Measurements from ENCODE around the gene SNX32.

Gene SNX32

DNA sequence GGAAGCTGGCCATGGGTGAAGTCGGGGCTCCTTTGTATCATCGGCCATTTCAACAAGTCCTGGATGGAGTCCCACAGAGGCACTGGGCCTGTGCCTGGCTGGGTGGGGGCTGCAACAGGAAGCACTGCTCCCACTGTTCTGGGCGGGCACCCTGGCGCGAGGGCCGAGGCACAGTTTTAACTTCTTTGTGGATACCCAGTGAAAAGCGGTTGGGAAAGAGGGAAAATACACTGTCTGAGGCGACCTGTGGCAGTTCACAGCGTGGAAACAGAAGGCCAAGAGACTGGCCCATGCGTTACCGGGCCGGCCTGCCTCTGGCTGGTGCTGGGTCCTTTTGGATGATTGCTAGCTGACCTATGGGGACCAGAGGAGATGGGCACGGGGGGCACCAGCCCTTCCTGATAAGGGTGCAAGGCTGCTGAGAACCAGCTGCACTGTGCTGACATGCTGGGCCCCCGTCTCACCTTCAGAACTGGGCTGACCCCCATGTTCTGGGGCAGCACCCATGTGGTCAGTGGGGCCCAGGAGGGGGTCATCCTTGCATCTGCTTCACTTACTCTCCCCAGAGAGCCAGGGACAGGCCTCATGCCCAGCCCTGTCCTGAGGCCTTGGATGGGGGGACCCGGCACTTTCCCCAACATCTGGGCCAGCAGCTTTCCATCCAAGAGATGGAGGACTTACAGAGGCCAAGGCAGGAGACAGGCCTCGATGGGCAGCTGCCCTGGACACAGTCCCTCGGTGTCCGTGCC, 42.7 kb upstream of the SNX32 start:
- H3K4me3 ChIP-seq (ENCODE audit: low read depth in 1 of 2, low read length in 2 of 2): no peak overlapping the region
- peaks cover 19% of the 10 kb centered on the region for H3K27me3 ChIP-seq (ENCODE audit: low read depth, low read length)
- H3K9me3 ChIP-seq (ENCODE audit: control insufficient read depth in 1 of 2, low read length in 2 of 2): no peaks in the 10 kb centered on the region
- H3K4me1 ChIP-seq (ENCODE audit: control insufficient read depth in 1 of 2, insufficient read depth in 2 of 2, low read length in 2 of 2): peaks cover 0 to 18% of the 10 kb centered on the region in 2 donors
- H3K36me3 ChIP-seq (ENCODE audit: control insufficient read depth in 1 of 2, insufficient read depth in 2 of 2, low read length in 2 of 2): no peaks in the 10 kb centered on the region
- H3K27ac ChIP-seq (ENCODE audit: low read length): no peak overlapping the region

DNA sequence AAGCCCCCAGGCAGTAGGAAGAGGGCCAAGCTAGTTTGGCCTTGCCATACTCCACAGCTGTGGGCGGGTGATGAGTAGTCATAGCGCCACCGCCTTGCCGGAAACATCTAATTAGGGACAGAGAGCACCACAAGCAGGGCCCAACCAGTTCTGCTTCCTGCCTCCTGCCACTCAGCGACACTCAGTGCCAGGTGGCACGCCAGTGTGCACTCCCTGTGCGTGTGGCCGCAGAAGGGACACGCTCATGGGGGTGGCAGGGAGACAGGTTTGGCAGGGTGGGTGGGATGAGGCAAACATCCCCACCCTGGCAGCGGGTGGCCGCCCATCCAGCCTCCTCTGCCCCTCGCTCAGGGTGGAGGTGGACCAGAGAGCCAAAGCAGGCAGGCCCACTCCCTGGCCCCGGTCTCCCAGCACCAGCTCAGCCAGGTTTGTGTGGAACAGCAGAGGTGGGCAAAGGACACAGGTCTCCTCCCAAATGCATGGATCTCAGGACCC, 42.0 kb upstream of the SNX32 start:
- Histone ChIP-seq H3K9me3 (ENCODE audit: control insufficient read depth in 1 of 2, low read length in 2 of 2) (no peaks in the 10 kb centered on the region), H3K4me3 (ENCODE audit: low read depth in 1 of 2, low read length in 2 of 2) (no peak overlapping the region), H3K27ac (ENCODE audit: low read length) (no peak overlapping the region), H3K4me1 (ENCODE audit: control insufficient read depth in 1 of 2, insufficient read depth in 2 of 2, low read length in 2 of 2) (peaks cover 0 to 13% of the 10 kb centered on the region in 2 donors), H3K36me3 (ENCODE audit: control insufficient read depth in 1 of 2, insufficient read depth in 2 of 2, low read length in 2 of 2) (no peaks in the 10 kb centered on the region), H3K27me3 (ENCODE audit: low read depth, low read length) (peaks cover 16% of the 10 kb centered on the region)

DNA sequence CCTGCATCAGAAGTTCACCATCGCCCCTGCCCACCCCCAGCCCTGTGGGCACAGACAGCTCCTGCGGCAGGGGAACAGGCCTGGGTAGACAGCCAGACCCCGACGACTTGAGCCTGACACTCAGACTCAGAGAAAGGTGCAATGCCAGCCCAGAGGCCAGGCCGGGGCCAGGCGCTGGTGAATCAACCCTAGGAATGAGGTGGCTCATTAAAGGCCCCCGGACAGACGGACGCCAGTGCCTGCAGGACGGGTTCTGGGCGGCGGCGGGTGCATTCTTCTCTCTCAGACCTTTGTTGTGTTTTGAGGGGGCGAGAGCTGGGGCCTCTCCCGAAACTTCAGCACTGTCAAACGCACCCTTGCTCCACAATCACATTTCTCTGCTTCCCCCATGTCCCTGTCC, 41.3 kb upstream of the SNX32 start:
- Histone ChIP-seq H3K4me1 (ENCODE audit: control insufficient read depth in 1 of 2, insufficient read depth in 2 of 2, low read length in 2 of 2) (peaks cover 0 to 10% of the 10 kb centered on the region in 2 donors), H3K9me3 (ENCODE audit: control insufficient read depth in 1 of 2, low read length in 2 of 2) (no peaks in the 10 kb centered on the region), H3K27ac (ENCODE audit: low read length) (no peak overlapping the region), H3K4me3 (ENCODE audit: low read depth in 1 of 2, low read length in 2 of 2) (no peak overlapping the region), H3K36me3 (ENCODE audit: control insufficient read depth in 1 of 2, insufficient read depth in 2 of 2, low read length in 2 of 2) (no peaks in the 10 kb centered on the region), H3K27me3 (ENCODE audit: low read depth, low read length) (peaks cover 16% of the 10 kb centered on the region)

DNA sequence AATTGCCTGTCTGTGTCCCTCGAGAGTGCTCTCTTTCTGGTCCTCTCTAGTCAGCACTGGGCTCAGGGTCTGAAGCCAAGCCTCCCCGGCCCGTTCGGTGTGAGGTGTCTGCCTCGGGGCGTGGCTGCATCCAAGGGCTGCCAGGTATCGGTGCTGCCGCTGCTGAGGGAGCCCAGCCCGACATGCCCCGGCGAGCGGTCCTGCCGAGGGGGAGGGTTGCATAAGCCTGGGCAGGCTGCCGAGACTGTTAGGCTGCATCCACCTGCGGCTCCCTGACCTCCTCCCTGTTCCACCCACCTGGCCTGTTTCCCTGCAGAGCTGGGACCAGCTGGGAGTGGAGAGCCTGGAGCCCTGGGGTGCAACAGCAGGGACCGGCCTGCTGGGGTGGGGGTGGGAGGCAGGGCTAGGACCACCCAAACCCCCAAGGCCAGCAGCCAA, 40.6 kb upstream of the SNX32 start:
- no peak overlapping the region for H3K4me3 ChIP-seq (ENCODE audit: low read depth in 1 of 2, low read length in 2 of 2)
- H3K4me1 ChIP-seq (ENCODE audit: control insufficient read depth in 1 of 2, insufficient read depth in 2 of 2, low read length in 2 of 2): peaks cover 0 to 3% of the 10 kb centered on the region in 2 donors
- peaks cover 9% of the 10 kb centered on the region for H3K27me3 ChIP-seq (ENCODE audit: low read depth, low read length)
- no peaks in the 10 kb centered on the region for H3K9me3 ChIP-seq (ENCODE audit: control insufficient read depth in 1 of 2, low read length in 2 of 2)
- H3K27ac ChIP-seq (ENCODE audit: low read length): no peak overlapping the region
- H3K36me3 ChIP-seq (ENCODE audit: control insufficient read depth in 1 of 2, insufficient read depth in 2 of 2, low read length in 2 of 2): no peaks in the 10 kb centered on the region

DNA sequence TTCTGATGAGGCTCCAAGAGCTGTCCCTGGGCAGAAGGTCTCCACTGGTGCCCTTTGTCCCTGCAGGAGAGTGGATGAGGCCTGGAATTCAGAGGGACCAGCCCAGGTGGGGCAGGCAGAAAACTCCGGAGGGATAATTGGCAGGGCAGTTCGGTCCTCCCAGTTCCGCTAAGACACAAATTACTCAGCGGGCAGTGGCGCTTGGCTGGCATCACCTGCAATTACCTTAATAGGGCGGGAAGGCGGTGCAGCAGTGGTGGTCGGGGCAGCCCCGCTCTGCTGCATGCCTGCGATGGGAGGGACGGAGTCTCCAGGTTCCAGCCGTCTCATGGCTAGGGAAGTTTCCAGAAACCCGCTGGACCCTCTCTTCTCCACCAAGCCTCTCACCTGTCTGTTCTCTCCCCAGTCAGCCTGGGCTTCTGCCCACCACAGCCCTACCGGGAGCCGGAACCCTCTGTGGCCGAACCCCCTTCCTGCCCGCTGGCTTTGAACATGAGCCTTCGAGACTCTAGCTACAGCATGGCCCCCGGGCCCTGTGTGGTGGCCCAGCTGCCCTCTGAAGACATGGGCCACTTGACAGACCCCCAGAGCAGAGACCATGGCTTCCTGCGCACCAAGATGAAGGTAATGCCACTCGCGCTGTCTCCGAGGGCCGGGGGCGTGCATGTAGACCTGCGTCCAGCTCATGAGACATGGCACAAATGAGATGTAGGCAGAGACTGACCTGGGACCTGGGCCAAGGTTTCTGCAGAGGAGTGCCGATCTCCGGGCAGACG, 40.0 kb upstream of the SNX32 start:
- no peak overlapping the region for H3K27ac ChIP-seq (ENCODE audit: low read length)
- no peaks in the 10 kb centered on the region for H3K4me1 ChIP-seq (ENCODE audit: control insufficient read depth in 1 of 2, insufficient read depth in 2 of 2, low read length in 2 of 2)

DNA sequence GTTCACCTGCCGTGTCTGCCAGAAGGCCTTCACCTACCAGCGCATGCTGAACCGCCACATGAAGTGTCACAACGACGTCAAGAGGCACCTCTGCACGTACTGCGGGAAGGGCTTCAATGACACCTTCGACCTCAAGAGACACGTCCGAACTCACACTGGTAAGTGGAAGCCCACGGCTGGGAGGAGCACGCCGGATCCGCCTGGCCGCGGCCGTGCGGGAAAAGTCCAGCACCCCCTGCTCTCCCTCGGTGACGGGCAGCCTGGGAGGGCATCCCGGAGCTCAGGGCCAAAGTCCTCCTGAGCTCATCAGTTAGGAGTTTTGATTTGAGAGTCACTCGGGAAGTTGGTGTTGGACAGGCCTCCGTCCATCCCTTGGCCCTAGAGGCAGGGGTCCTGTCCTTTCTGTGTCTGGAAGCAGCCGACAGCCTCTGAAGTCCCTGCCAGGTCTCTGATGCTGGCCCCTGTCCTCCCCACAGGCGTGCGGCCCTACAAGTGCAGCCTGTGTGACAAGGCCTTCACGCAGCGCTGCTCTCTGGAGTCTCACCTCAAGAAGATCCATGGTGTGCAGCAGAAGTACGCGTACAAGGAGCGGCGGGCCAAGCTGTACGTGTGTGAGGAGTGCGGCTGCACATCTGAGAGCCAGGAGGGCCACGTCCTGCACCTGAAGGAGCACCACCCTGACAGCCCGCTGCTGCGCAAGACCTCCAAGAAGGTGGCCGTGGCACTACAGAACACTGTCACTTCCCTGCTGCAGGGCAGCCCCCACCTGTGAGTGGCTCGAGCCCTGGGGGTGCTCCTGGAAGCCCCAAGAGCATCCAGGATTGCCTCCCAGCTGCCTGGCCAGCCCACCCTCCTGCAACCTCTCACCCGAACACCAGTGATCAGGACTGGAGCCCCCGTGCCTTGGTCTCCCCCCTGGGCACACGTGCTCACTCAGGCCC, 38.9 kb upstream of the SNX32 start:
- no peak overlapping the region for H3K27ac ChIP-seq (ENCODE audit: low read length)
- H3K4me1 ChIP-seq (ENCODE audit: control insufficient read depth in 1 of 2, insufficient read depth in 2 of 2, low read length in 2 of 2): no peaks in the 10 kb centered on the region
- H3K36me3 ChIP-seq (ENCODE audit: control insufficient read depth in 1 of 2, insufficient read depth in 2 of 2, low read length in 2 of 2): no peaks in the 10 kb centered on the region

More for the DNA sequence above, 40.0 kb upstream of the SNX32 start:
- H3K9me3 ChIP-seq (ENCODE audit: control insufficient read depth in 1 of 2, low read length in 2 of 2): no peaks in the 10 kb centered on the region
- no peaks in the 10 kb centered on the region for H3K36me3 ChIP-seq (ENCODE audit: control insufficient read depth in 1 of 2, insufficient read depth in 2 of 2, low read length in 2 of 2)
- H3K4me3 ChIP-seq (ENCODE audit: low read depth in 1 of 2, low read length in 2 of 2): no peak overlapping the region
- H3K27me3 ChIP-seq (ENCODE audit: low read depth, low read length): peaks cover 3% of the 10 kb centered on the region

DNA sequence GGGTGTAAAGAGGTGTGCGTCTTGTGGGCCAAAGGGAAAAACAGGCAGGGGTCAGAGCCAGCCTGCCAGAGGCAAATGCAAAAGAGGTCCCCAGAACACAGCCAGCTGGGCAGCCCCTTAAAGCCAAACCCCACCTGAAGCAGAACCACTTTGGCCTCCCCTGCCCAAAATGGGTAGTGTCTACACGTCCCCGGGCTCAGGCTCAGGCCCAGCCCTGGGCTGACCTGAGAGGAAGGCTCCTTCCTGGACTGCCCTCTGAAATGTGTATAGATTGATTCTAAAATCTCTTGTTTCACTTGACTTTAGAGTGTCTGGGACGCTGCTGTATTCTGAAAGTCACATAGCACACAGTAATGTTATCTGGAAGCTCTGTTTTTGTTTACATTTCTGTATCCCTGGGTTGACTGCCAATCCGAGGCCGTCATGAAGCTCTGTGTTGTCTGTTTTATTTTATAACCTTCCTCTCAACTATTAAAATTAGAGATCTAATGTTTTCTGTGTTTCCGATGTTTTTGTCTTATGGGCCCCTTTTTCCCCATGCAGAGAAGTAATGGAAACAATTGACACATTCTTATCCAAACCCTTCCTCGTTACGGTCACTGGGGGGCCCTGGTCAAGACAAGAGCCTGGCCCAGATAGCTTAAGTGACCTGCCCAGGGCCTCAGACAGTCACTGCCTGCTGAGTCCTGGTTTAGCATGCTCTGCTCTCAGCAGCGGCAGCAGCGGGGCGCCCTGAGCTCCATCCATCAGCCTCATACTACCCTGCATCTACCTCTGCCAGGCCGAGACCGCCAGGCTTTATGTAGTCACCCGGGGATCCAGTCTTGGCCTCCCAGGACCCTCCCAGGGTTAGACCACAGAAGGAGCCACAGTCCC, 36.8 kb upstream of the SNX32 start:
- H3K36me3 ChIP-seq (ENCODE audit: control insufficient read depth in 1 of 2, insufficient read depth in 2 of 2, low read length in 2 of 2): no peaks in the 10 kb centered on the region
- no peaks in the 10 kb centered on the region for H3K4me1 ChIP-seq (ENCODE audit: control insufficient read depth in 1 of 2, insufficient read depth in 2 of 2, low read length in 2 of 2)
- no peak overlapping the region for H3K4me3 ChIP-seq (ENCODE audit: low read depth in 1 of 2, low read length in 2 of 2)
- H3K27ac ChIP-seq (ENCODE audit: low read length): no peak overlapping the region
- H3K27me3 ChIP-seq (ENCODE audit: low read depth, low read length): no peaks in the 10 kb centered on the region
- H3K9me3 ChIP-seq (ENCODE audit: control insufficient read depth in 1 of 2, low read length in 2 of 2): no peaks in the 10 kb centered on the region

More for the DNA sequence above, 38.9 kb upstream of the SNX32 start:
- Histone ChIP-seq H3K9me3 (ENCODE audit: control insufficient read depth in 1 of 2, low read length in 2 of 2) (no peaks in the 10 kb centered on the region), H3K27me3 (ENCODE audit: low read depth, low read length) (no peaks in the 10 kb centered on the region), H3K4me3 (ENCODE audit: low read depth in 1 of 2, low read length in 2 of 2) (no peak overlapping the region)

DNA sequence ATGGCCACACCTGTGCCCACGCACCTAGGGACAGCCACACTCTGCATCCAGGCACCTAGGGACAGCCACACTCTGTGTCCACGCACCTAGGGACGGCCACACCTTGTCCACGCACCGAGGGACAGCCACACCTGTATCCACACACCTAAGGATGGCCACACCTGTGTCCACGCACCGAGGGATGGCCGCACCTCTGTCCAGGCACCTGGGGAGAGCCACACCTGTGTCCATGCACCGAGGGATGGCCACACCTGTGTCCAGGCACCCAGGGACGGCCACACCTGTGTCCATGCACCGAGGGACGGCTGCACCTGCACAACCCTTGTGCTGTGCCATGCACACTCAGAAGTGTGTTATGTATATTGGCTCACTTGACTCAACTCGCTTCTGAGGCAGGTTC, 36.1 kb upstream of the SNX32 start:
- H3K27me3 ChIP-seq (ENCODE audit: low read depth, low read length): no peaks in the 10 kb centered on the region

DNA sequence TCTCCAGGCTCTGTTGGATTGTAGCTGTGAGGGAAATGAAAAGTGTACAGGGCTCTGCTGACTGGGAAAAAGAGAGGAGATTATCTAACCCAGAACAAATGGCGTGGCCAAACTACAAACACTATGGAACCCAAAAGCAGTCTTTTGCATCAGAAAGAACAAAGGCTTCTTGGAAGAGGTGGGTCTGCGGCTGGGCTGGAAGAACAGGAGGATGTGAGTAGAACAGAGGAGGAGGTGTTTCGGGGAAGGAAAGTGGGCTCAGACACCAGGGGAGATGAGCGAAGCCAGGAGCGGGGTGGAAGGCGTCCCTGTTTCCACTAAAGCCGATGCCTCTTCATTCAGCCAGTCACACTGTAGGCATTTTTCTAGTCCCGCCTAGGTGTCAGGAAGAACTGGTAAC, 34.9 kb upstream of the SNX32 start:
- H3K9me3 ChIP-seq (ENCODE audit: control insufficient read depth in 1 of 2, low read length in 2 of 2): no peaks in the 10 kb centered on the region
- H3K4me3 ChIP-seq (ENCODE audit: low read depth in 1 of 2, low read length in 2 of 2): no peak overlapping the region
- no peaks in the 10 kb centered on the region for H3K4me1 ChIP-seq (ENCODE audit: control insufficient read depth in 1 of 2, insufficient read depth in 2 of 2, low read length in 2 of 2)
- H3K27ac ChIP-seq (ENCODE audit: low read length): no peak overlapping the region
- H3K36me3 ChIP-seq (ENCODE audit: control insufficient read depth in 1 of 2, insufficient read depth in 2 of 2, low read length in 2 of 2): no peaks in the 10 kb centered on the region
- H3K27me3 ChIP-seq (ENCODE audit: low read depth, low read length): peaks cover 4% of the 10 kb centered on the region

More for the DNA sequence above, 36.1 kb upstream of the SNX32 start:
- Histone ChIP-seq H3K4me1 (ENCODE audit: control insufficient read depth in 1 of 2, insufficient read depth in 2 of 2, low read length in 2 of 2) (no peaks in the 10 kb centered on the region), H3K36me3 (ENCODE audit: control insufficient read depth in 1 of 2, insufficient read depth in 2 of 2, low read length in 2 of 2) (no peaks in the 10 kb centered on the region), H3K27ac (ENCODE audit: low read length) (no peak overlapping the region), H3K9me3 (ENCODE audit: control insufficient read depth in 1 of 2, low read length in 2 of 2) (no peaks in the 10 kb centered on the region), H3K4me3 (ENCODE audit: low read depth in 1 of 2, low read length in 2 of 2) (no peak overlapping the region)

DNA sequence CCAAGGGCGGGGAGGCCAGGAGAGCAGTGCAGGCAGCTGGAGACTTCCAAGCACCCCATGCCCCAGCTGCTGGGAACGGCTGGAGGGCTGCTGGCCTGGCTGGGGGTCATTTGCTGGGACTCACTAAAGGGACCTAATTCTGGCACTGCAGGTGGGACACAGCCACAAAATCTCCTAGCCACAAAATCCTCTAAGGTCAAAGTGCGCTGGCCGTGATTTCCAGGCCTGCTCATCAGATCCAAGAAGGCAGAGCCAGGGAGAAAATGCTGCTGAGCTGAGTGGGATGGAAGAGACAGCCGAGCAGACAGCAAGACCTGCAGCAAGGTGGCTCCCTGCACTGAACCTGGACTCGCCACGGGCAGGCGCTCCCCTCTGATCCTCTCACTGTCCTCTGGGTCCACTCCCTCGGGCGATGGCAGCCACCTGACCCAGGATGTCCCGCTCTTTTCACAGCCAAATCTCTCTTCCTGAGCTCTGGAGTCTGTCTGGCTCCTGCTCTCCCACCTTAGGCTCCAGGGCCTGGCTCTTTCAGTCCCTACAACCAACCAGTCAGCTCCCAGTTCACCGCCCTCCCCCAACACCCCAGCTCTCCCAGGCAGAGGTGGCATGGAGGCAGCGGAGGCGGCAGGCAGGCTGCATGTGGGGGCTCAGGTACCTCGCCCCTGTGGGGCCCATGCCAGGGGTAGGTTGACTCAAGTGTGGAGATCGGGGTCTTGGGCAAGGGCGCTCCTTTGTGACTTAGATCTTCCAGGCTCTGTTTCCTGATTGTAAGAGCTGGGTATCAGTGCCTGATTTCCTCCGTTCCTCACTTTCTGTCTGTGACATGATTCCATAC, 32.4 kb upstream of the SNX32 start:
- H3K27ac ChIP-seq (ENCODE audit: low read length): no peak overlapping the region
- H3K4me3 ChIP-seq (ENCODE audit: low read depth in 1 of 2, low read length in 2 of 2): no peak overlapping the region
- H3K27me3 ChIP-seq (ENCODE audit: low read depth, low read length): peaks cover 5% of the 10 kb centered on the region
- no peaks in the 10 kb centered on the region for H3K9me3 ChIP-seq (ENCODE audit: control insufficient read depth in 1 of 2, low read length in 2 of 2)
- H3K36me3 ChIP-seq (ENCODE audit: control insufficient read depth in 1 of 2, insufficient read depth in 2 of 2, low read length in 2 of 2): no peaks in the 10 kb centered on the region
- H3K4me1 ChIP-seq (ENCODE audit: control insufficient read depth in 1 of 2, insufficient read depth in 2 of 2, low read length in 2 of 2): no peaks in the 10 kb centered on the region
